Measurements from ENCODE around the gene RAB29. TPM values are rescaled to one million over a fixed set of nuclear protein-coding genes. Genes with fewer than 3 reads are reported as not detected.

Gene RAB29
- total RNA-seq, 1 experiment from 2014 or later: 11.0 TPM

DNA sequence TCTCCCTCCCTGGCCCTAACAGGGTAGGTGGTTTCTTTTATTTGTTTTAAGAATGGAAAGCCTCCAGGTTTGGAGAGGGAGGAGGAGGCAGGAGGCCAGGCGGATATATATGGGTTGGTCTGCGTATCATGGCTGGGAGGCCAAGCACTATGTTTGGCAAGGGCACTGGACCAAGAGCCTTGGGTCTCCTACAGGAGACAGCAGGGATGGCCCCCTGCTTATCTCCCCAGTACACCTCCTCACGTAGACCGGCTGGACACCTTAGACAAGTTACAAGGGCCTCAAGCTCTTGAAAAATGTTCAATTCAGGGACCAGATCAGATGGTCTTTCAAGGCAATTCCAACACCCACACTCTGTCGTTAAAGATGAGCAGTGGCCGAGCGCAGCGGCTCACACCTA lies 26.8 kb upstream of the RAB29 start:
- no peak overlapping the region for H3K4me3 Mint-ChIP-seq
- DNase-seq (ENCODE audit: low spot score) (no peak), ATAC-seq (no peak)
- no peaks in the 10 kb centered on the region for H3K27me3 Mint-ChIP-seq (ENCODE audit: low read depth)
- TF ChIP-seq, protein P1, sequence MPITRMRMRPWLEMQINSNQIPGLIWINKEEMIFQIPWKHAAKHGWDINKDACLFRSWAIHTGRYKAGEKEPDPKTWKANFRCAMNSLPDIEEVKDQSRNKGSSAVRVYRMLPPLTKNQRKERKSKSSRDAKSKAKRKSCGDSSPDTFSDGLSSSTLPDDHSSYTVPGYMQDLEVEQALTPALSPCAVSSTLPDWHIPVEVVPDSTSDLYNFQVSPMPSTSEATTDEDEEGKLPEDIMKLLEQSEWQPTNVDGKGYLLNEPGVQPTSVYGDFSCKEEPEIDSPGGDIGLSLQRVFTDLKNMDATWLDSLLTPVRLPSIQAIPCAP (CRISPR knock-in tag; IDR thresholded peaks at IDR 0.05): no peak
- TF ChIP-seq ESRRA (CRISPR knock-in tag; IDR thresholded peaks at IDR 0.05; ENCODE audit: borderline replicate concordance) (no peak), USF2 (CRISPR knock-in tag; IDR thresholded peaks at IDR 0.05) (no peak)
- ChIA-PET POLR2A (no interaction called here), CTCF (no interaction called here)
- H3K27ac Mint-ChIP-seq: no peak overlapping the region
- H3K9me3 Mint-ChIP-seq: no peaks in the 10 kb centered on the region
- H3K4me1 Mint-ChIP-seq: no peaks in the 10 kb centered on the region
- peaks cover 28% of the 10 kb centered on the region for H3K36me3 Mint-ChIP-seq

GRCh38 chr1:205800981-205801703 lies 25.9 kb upstream of the RAB29 start:
- Mint-ChIP-seq H3K9me3 (no peaks in the 10 kb centered on the region), H3K27me3 (ENCODE audit: low read depth) (no peaks in the 10 kb centered on the region), H3K36me3 (peaks cover 28% of the 10 kb centered on the region), H3K4me3 (no peak overlapping the region), H3K27ac (no peak overlapping the region), H3K4me1 (no peaks in the 10 kb centered on the region)
- no peak for ATAC-seq
- POLR2A ChIA-PET: no interaction called here
- no peak for DNase-seq (ENCODE audit: low spot score)
- CTCF ChIA-PET: no interaction called here
- TF ChIP-seq, protein P2, sequence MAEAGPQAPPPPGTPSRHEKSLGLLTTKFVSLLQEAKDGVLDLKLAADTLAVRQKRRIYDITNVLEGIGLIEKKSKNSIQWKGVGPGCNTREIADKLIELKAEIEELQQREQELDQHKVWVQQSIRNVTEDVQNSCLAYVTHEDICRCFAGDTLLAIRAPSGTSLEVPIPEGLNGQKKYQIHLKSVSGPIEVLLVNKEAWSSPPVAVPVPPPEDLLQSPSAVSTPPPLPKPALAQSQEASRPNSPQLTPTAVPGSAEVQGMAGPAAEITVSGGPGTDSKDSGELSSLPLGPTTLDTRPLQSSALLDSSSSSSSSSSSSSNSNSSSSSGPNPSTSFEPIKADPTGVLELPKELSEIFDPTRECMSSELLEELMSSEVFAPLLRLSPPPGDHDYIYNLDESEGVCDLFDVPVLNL (CRISPR knock-in tag; IDR thresholded peaks at IDR 0.05; ENCODE audit: borderline replicate concordance, low read depth): no peak
- TF ChIP-seq, protein P3, sequence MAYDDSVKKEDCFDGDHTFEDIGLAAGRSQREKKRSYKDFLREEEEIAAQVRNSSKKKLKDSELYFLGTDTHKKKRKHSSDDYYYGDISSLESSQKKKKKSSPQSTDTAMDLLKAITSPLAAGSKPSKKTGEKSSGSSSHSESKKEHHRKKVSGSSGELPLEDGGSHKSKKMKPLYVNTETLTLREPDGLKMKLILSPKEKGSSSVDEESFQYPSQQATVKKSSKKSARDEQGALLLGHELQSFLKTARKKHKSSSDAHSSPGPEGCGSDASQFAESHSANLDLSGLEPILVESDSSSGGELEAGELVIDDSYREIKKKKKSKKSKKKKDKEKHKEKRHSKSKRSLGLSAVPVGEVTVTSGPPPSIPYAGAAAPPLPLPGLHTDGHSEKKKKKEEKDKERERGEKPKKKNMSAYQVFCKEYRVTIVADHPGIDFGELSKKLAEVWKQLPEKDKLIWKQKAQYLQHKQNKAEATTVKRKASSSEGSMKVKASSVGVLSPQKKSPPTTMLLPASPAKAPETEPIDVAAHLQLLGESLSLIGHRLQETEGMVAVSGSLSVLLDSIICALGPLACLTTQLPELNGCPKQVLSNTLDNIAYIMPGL (CRISPR knock-in tag; IDR thresholded peaks at IDR 0.05): no peak
- no peak for TF ChIP-seq PRDM15 (CRISPR knock-in tag; IDR thresholded peaks at IDR 0.05)
- no peak for TF ChIP-seq MXD4 (CRISPR knock-in tag; IDR thresholded peaks at IDR 0.05; ENCODE audit: borderline replicate concordance)
- no peak for TF ChIP-seq GABPB1 (CRISPR knock-in tag; IDR thresholded peaks at IDR 0.05)
- TF ChIP-seq SMAD4 (CRISPR knock-in tag; IDR thresholded peaks at IDR 0.05): no peak
- no peak for TF ChIP-seq TEAD4 (CRISPR knock-in tag; IDR thresholded peaks at IDR 0.05)

- H3K36me3 Mint-ChIP-seq: peaks cover 28% of the 10 kb centered on the region
- no peaks in the 10 kb centered on the region for H3K9me3 Mint-ChIP-seq
- no peak overlapping the region for H3K4me3 Mint-ChIP-seq
- DNase-seq (ENCODE audit: low spot score) (no peak), ATAC-seq (no peak)
- POLR2A ChIA-PET: no interaction called here
- H3K27ac Mint-ChIP-seq: no peak overlapping the region
- H3K27me3 Mint-ChIP-seq (ENCODE audit: low read depth): no peaks in the 10 kb centered on the region
- no peaks in the 10 kb centered on the region for H3K4me1 Mint-ChIP-seq
- CTCF ChIA-PET: interaction anchor here (0.8 to 1.6 kb wide), 3 partner anchors 11 to 177 kb away, joined by 3 to 5 read pairs (median 4); no protein-coding TSS in a partner anchor
- TF ChIP-seq MYBL2 (CRISPR knock-in tag; IDR thresholded peaks at IDR 0.05) (no peak), TCF7 (CRISPR knock-in tag; IDR thresholded peaks at IDR 0.05; ENCODE audit: low read depth) (no peak), PRDM15 (CRISPR knock-in tag; IDR thresholded peaks at IDR 0.05) (no peak), MXD4 (CRISPR knock-in tag; IDR thresholded peaks at IDR 0.05; ENCODE audit: borderline replicate concordance) (no peak), TEAD1 (CRISPR knock-in tag; IDR thresholded peaks at IDR 0.05) (no peak), MLX (CRISPR knock-in tag; IDR thresholded peaks at IDR 0.05) (no peak)
- TF ChIP-seq, protein P4, sequence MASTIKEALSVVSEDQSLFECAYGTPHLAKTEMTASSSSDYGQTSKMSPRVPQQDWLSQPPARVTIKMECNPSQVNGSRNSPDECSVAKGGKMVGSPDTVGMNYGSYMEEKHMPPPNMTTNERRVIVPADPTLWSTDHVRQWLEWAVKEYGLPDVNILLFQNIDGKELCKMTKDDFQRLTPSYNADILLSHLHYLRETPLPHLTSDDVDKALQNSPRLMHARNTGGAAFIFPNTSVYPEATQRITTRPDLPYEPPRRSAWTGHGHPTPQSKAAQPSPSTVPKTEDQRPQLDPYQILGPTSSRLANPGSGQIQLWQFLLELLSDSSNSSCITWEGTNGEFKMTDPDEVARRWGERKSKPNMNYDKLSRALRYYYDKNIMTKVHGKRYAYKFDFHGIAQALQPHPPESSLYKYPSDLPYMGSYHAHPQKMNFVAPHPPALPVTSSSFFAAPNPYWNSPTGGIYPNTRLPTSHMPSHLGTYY (CRISPR knock-in tag; IDR thresholded peaks at IDR 0.05): no peak
Observed at GRCh38 chr1:205800427-205800826, 25.1 kb upstream of the RAB29 start.

All from WTC11 (cell line).